Kidney (tissue), 14 donors: ENCODE measurements around the gene SDSL. TPM values are rescaled to one million over a fixed set of nuclear protein-coding genes. Genes with fewer than 3 reads are reported as not detected.

Experiments
- DNase-seq, 5 donors: peaks; one replicate each; pipeline ENCODE4 v3.0.0-alpha.2; 2013 to 2020
- FAIRE-seq: peaks from 2 replicates; lab custom pipeline; 2012; peaks lifted over from hg19 to GRCh38; lab: Jason Lieb, UNC
- H3K27ac ChIP-seq, 2 donors: one replicate each; pipeline ENCODE4 v1.7.0; 2013; ENCODE audit warnings: low read depth in 2 of 2, low read length in 2 of 2, inconsistent platforms in 1 of 2
- H3K27me3 ChIP-seq: one replicate; pipeline ENCODE4 v1.7.1; 2013; ENCODE audit warnings: low read length, inconsistent platforms; ENCODE audit not compliant: control insufficient read depth, insufficient read depth
- H3K36me3 ChIP-seq, 3 donors: one replicate each; pipeline versions ENCODE4 v1.7.0 to v1.7.1; 2013; ENCODE audit warnings: low read length in 3 of 3, control low read depth in 1 of 3, inconsistent platforms in 1 of 3; ENCODE audit not compliant: insufficient read depth in 3 of 3, control insufficient read depth in 2 of 3
- H3K4me1 ChIP-seq, 3 donors: one replicate each; pipeline versions ENCODE4 v1.7.0 to v1.7.1; 2013; ENCODE audit warnings: low read length in 3 of 3, inconsistent platforms in 1 of 3, low read depth in 1 of 3; ENCODE audit not compliant: control insufficient read depth in 2 of 3, insufficient read depth in 2 of 3
- H3K4me3 ChIP-seq, 3 donors: one replicate each; pipeline versions ENCODE4 v1.7.0 to v1.8.1; 2013; ENCODE audit warnings: low read length in 3 of 3, control low read depth in 1 of 3, inconsistent platforms in 1 of 3
- H3K9ac ChIP-seq, 3 donors: one replicate each; pipeline versions ENCODE4 v1.7.0 to v1.7.1; 2013; ENCODE audit warnings: low read length in 3 of 3, control low read depth in 1 of 3, inconsistent platforms in 1 of 3
- H3K9me3 ChIP-seq, 3 donors: one replicate each; pipeline versions ENCODE4 v1.7.0 to v1.7.1; 2013; ENCODE audit warnings: low read length in 3 of 3, control low read depth in 1 of 3, inconsistent platforms in 1 of 3; ENCODE audit not compliant: control insufficient read depth in 2 of 3, insufficient read depth in 1 of 3
- CTCF ChIP-seq: IDR thresholded peaks from 3 replicates; pipeline ENCODE4 v1.5.1; 2012; ENCODE audit warnings: mild to moderate bottlenecking, moderate library complexity, borderline replicate concordance; ENCODE audit not compliant: insufficient read depth; ENCODE audit errors: extremely low read depth
- intact Hi-C: fragments of 100-400 bp; cut with DNase I; formaldehyde crosslinking; loops from one replicate; pipeline ENCODE4 v1.11.1; 2022
- polyA plus RNA-seq: library from polyadenylated mRNA; stranded (reverse); fragments of 350-450 nt; fragmentation: Illumina TruSeq; extraction: RNeasy Lipid Tissue Mini Kit (QIAGEN cat#74804); gene quantifications from one replicate; pipeline ENCODE4 v1.2.3, GENCODE V29; 2014; ENCODE audit warnings: low read depth, low replicate concordance; ENCODE audit not compliant: insufficient read depth
- total RNA-seq: library from RNA; stranded (reverse); fragmentation: NEBNext Ultra II Directional; extraction: Animal tissue kit (Norgen Biotek cat#: 25700); gene quantifications from one replicate; pipeline ENCODE4 v1.2.1, GENCODE V29; 2021
- donor health status: control.
- donor health status: control.
- donor health status: control.
- donor health status: control.
- donor health status: control.
- donor health status: DM: yes; HTN: yes; CAD: no.
- donor health status: Normal renal cell carcinoma (clear cell type).

The SDSL gene
- total and polyA plus RNA-seq, 2 donors from 2014 or later, result 22.8 to 116 TPM

- no peaks in the 10 kb centered on the region for H3K9me3 ChIP-seq
- H3K36me3 ChIP-seq, result no peaks in the 10 kb centered on the region
- H3K4me3 ChIP-seq, result no peak overlapping the region
- H3K27ac ChIP-seq, result no peak overlapping the region
- peaks cover 0 to 7% (median 5%) of the 10 kb centered on the region in 3 donors for H3K4me1 ChIP-seq
- no peak overlapping the region for H3K9ac ChIP-seq
- DNase-seq, result peak in 1 of 5 donors; percentile 69
- intact Hi-C loops, result no loop called here
- TF ChIP-seq CTCF, result no peak
- no peaks in the 10 kb centered on the region for H3K27me3 ChIP-seq
- no peak for FAIRE-seq
These were observed 6.0 kb upstream of the SDSL start for GRCh38 chr12:113416091-113416754.

- no peak for TF ChIP-seq CTCF
- DNase-seq (peak in 1 of 5 donors; percentile 80), FAIRE-seq (no peak)
- intact Hi-C loops, result no loop called here
- Histone ChIP-seq H3K27ac (no peak overlapping the region), H3K9me3 (no peaks in the 10 kb centered on the region), H3K4me1 (peaks cover 0 to 15% (median 5%) of the 10 kb centered on the region in 3 donors), H3K9ac (peak overlapping the region in 1 of 3 donors; percentile 26), H3K4me3 (no peak overlapping the region), H3K36me3 (no peaks in the 10 kb centered on the region), H3K27me3 (no peaks in the 10 kb centered on the region)
These were observed 3.8 kb upstream of the SDSL start for GRCh38 chr12:113418213-113418879.

GRCh38 chr12:113420996-113421595, 1.1 kb upstream of the SDSL start:
- Histone ChIP-seq H3K27me3 (no peaks in the 10 kb centered on the region), H3K9ac (no peak overlapping the region), H3K9me3 (no peaks in the 10 kb centered on the region), H3K27ac (no peak overlapping the region), H3K4me1 (peaks cover 0 to 15% (median 5%) of the 10 kb centered on the region in 3 donors), H3K36me3 (no peaks in the 10 kb centered on the region), H3K4me3 (no peak overlapping the region)
- no peak for TF ChIP-seq CTCF
- DNase-seq (no peak), FAIRE-seq (no peak)
- intact Hi-C loops, result no loop called here
